ENCODE results near the gene CWC15.

The CWC15 gene

DNA sequence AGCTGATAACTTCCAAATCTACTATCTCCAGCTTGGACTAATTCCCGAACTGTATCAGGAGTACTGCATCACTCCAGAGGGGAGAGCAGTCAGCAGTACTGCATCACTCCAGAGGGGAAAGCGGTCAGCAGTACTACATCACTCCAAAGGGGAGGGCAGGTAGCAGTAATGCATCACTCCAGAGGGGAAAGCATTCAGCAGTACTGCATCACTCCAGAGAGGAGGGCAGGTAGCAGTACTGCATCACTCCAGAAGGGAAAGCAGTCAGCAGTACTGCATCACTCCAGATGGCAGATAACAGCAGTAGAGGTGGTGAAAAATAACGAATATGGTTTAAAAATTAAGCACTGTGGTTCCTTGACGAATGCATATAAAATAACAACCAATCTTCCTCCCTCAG, 8.4 kb downstream of the CWC15 start (continued):
- TF ChIP-seq, protein P1, sequence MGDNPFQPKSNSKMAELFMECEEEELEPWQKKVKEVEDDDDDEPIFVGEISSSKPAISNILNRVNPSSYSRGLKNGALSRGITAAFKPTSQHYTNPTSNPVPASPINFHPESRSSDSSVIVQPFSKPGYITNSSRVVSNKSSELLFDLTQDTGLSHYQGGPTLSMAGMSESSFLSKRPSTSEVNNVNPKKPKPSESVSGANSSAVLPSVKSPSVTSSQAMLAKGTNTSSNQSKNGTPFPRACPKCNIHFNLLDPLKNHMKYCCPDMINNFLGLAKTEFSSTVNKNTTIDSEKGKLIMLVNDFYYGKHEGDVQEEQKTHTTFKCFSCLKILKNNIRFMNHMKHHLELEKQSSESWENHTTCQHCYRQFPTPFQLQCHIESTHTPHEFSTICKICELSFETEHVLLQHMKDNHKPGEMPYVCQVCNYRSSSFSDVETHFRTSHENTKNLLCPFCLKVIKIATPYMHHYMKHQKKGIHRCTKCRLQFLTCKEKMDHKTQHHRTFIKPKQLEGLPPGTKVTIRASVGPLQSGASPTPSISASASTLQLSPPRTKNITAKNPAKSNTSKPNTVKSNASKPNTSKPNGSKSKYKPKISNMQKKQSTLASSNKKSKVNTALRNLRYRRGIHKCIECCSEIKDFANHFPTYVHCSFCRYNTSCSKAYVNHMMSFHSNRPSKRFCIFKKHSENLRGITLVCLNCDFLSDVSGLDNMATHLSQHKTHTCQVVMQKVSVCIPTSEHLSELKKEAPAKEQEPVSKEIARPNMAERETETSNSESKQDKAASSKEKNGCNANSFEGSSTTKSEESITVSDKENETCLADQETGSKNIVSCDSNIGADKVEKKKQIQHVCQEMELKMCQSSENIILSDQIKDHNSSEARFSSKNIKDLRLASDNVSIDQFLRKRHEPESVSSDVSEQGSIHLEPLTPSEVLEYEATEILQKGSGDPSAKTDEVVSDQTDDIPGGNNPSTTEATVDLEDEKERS (tag by site-specific recombination; IDR thresholded peaks at IDR 0.05): no peak
- TF ChIP-seq, protein P2, sequence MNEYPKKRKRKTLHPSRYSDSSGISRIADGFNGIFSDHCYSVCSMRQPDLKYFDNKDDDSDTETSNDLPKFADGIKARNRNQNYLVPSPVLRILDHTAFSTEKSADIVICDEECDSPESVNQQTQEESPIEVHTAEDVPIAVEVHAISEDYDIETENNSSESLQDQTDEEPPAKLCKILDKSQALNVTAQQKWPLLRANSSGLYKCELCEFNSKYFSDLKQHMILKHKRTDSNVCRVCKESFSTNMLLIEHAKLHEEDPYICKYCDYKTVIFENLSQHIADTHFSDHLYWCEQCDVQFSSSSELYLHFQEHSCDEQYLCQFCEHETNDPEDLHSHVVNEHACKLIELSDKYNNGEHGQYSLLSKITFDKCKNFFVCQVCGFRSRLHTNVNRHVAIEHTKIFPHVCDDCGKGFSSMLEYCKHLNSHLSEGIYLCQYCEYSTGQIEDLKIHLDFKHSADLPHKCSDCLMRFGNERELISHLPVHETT (tag by site-specific recombination; IDR thresholded peaks at IDR 0.05): no peak
- no peak for TF ChIP-seq OSR2 (tag by site-specific recombination; IDR thresholded peaks at IDR 0.05)

DNA sequence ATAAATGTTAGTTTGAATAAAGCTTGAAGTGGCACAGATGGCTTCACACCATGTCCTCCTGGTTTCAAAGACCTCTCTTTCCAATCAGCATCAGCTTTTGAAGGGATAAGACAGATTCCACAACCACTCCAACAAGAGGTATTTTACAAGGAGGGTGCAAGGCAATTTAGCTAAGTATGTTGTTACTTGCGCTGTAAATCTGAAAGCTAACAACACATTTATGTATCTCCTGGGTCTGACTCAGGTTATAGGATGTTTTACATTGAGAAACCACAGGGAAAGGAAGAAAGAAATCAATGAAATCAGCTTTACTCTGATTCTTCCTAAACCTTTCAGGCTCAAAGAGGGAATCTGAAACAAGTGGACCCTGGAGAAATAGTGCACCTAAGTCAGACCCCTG, 12.1 kb downstream of the CWC15 start:
- peaks cover 17 to 71% of the 10 kb centered on the region in 2 experiments for H3K36me3 ChIP-seq (ENCODE audit: control insufficient read depth in 2 of 2, insufficient read depth in 1 of 2, low read length in 2 of 2)
- no peaks in the 10 kb centered on the region for H3K4me1 ChIP-seq (ENCODE audit: control insufficient read depth, insufficient read depth, low read length)
- ChIA-PET POLR2A (no interaction called here), CTCF (interaction anchor here (1.5 kb wide), 1 partner anchor 339 kb away, joined by 5 read pairs; no protein-coding TSS in a partner anchor)
- no peak overlapping the region for H3K4me3 ChIP-seq (ENCODE audit: low read depth, low read length)
- TF ChIP-seq, protein P3, sequence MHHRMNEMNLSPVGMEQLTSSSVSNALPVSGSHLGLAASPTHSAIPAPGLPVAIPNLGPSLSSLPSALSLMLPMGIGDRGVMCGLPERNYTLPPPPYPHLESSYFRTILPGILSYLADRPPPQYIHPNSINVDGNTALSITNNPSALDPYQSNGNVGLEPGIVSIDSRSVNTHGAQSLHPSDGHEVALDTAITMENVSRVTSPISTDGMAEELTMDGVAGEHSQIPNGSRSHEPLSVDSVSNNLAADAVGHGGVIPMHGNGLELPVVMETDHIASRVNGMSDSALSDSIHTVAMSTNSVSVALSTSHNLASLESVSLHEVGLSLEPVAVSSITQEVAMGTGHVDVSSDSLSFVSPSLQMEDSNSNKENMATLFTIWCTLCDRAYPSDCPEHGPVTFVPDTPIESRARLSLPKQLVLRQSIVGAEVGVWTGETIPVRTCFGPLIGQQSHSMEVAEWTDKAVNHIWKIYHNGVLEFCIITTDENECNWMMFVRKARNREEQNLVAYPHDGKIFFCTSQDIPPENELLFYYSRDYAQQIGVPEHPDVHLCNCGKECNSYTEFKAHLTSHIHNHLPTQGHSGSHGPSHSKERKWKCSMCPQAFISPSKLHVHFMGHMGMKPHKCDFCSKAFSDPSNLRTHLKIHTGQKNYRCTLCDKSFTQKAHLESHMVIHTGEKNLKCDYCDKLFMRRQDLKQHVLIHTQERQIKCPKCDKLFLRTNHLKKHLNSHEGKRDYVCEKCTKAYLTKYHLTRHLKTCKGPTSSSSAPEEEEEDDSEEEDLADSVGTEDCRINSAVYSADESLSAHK (tag by site-specific recombination; IDR thresholded peaks at IDR 0.05): peak; percentile 65
- TF ChIP-seq ZNF211 (tag by site-specific recombination; IDR thresholded peaks at IDR 0.05; ENCODE audit: low read depth) (no peak), OVOL3 (tag by site-specific recombination; IDR thresholded peaks at IDR 0.05) (0 out of 2 replicates have a peak, but pooled peaks have one; percentile 44)
- TF ChIP-seq, protein P4, sequence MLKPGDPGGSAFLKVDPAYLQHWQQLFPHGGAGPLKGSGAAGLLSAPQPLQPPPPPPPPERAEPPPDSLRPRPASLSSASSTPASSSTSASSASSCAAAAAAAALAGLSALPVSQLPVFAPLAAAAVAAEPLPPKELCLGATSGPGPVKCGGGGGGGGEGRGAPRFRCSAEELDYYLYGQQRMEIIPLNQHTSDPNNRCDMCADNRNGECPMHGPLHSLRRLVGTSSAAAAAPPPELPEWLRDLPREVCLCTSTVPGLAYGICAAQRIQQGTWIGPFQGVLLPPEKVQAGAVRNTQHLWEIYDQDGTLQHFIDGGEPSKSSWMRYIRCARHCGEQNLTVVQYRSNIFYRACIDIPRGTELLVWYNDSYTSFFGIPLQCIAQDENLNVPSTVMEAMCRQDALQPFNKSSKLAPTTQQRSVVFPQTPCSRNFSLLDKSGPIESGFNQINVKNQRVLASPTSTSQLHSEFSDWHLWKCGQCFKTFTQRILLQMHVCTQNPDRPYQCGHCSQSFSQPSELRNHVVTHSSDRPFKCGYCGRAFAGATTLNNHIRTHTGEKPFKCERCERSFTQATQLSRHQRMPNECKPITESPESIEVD (tag by site-specific recombination; IDR thresholded peaks at IDR 0.05): peak; percentile 74
- TF ChIP-seq, protein P5, sequence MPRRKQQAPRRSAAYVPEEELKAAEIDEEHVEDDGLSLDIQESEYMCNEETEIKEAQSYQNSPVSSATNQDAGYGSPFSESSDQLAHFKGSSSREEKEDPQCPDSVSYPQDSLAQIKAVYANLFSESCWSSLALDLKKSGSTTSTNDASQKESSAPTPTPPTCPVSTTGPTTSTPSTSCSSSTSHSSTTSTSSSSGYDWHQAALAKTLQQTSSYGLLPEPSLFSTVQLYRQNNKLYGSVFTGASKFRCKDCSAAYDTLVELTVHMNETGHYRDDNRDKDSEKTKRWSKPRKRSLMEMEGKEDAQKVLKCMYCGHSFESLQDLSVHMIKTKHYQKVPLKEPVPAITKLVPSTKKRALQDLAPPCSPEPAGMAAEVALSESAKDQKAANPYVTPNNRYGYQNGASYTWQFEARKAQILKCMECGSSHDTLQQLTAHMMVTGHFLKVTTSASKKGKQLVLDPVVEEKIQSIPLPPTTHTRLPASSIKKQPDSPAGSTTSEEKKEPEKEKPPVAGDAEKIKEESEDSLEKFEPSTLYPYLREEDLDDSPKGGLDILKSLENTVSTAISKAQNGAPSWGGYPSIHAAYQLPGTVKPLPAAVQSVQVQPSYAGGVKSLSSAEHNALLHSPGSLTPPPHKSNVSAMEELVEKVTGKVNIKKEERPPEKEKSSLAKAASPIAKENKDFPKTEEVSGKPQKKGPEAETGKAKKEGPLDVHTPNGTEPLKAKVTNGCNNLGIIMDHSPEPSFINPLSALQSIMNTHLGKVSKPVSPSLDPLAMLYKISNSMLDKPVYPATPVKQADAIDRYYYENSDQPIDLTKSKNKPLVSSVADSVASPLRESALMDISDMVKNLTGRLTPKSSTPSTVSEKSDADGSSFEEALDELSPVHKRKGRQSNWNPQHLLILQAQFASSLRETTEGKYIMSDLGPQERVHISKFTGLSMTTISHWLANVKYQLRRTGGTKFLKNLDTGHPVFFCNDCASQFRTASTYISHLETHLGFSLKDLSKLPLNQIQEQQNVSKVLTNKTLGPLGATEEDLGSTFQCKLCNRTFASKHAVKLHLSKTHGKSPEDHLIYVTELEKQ (tag by site-specific recombination; IDR thresholded peaks at IDR 0.05; ENCODE audit: borderline replicate concordance): no peak
- no peaks in the 10 kb centered on the region for H3K9me3 ChIP-seq (ENCODE audit: control insufficient read depth, insufficient read depth, low read depth, low read length)
- no peak overlapping the region for H3K27ac ChIP-seq (ENCODE audit: extremely low read depth, low read depth, low read length)

DNA sequence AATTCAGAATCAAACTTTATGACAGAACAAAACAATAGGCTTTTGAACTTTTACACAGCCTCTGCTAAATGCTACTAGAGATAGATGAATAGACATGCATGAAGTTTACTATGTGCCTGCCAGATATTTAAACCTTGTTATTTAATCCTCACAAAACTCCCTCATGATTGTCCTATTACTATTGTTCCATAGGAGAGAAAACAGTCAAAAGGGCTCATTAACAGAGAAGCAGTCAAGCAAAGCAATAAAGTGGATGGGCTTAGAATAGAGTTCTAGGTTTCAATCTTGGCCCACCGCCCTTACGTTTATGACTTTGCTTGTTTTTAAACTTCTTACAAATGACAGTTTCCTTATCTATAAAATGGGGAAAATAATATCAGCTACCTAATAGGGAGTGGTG, 12.9 kb downstream of the CWC15 start:
- H3K36me3 ChIP-seq (ENCODE audit: control insufficient read depth in 2 of 2, insufficient read depth in 1 of 2, low read length in 2 of 2): peaks cover 10 to 64% of the 10 kb centered on the region in 2 experiments
- H3K27ac ChIP-seq (ENCODE audit: extremely low read depth, low read depth, low read length): no peak overlapping the region
- POLR2A ChIA-PET: no interaction called here
- no peaks in the 10 kb centered on the region for H3K4me1 ChIP-seq (ENCODE audit: control insufficient read depth, insufficient read depth, low read length)
- CTCF ChIA-PET: interaction anchor here (0.6 to 1.5 kb wide), 2 partner anchors 148 to 338 kb away, joined by 4 to 5 read pairs; no protein-coding TSS in a partner anchor
- H3K4me3 ChIP-seq (ENCODE audit: low read depth, low read length): no peak overlapping the region
- no peaks in the 10 kb centered on the region for H3K9me3 ChIP-seq (ENCODE audit: control insufficient read depth, insufficient read depth, low read depth, low read length)
- TF ChIP-seq FEZF1 (tag by site-specific recombination; IDR thresholded peaks at IDR 0.05): peak; percentile 52; the same call in 1 of the 2 replicates
- peak; percentile 32; the same call in 1 of the 2 replicates for TF ChIP-seq ZNF843 (tag by site-specific recombination; IDR thresholded peaks at IDR 0.05)
- no peak for TF ChIP-seq EGR2 (tag by site-specific recombination; IDR thresholded peaks at IDR 0.05; ENCODE audit: low read depth)
- TF ChIP-seq, protein P3 (tag by site-specific recombination; IDR thresholded peaks at IDR 0.05): peak; percentile 72
- peak; percentile 63; the same call in 1 of the 2 replicates for TF ChIP-seq SP7 (tag by site-specific recombination; IDR thresholded peaks at IDR 0.05)
- TF ChIP-seq OSR2 (tag by site-specific recombination; IDR thresholded peaks at IDR 0.05): peak; percentile 63; the same call in 1 of the 2 replicates
- peak; percentile 53; the same call in 1 of the 2 replicates for TF ChIP-seq ZSCAN30 (tag by site-specific recombination; IDR thresholded peaks at IDR 0.05)
- peak; percentile 75; the same call in 1 of the 2 replicates for TF ChIP-seq WT1 (tag by site-specific recombination; IDR thresholded peaks at IDR 0.05)
- peak; percentile 52; the same call in 1 of the 2 replicates for TF ChIP-seq MZF1 (tag by site-specific recombination; IDR thresholded peaks at IDR 0.05; ENCODE audit: borderline replicate concordance)
- TF ChIP-seq ZNF677 (tag by site-specific recombination; IDR thresholded peaks at IDR 0.05): no peak

Data from HEK293 (cell line).